G401 (cell line): ENCODE data around the gene ALDH3B1. TPM values are rescaled to one million over a fixed set of nuclear protein-coding genes. Genes with fewer than 3 reads are reported as not detected.

Experiments
- DNase-seq: peaks from one replicate; pipeline ENCODE4 v3.0.0-alpha.2; 2015; ENCODE audit warnings: low spot score
- in situ Hi-C: cut with HindIII; loops from 2 replicates; pipeline ENCODE4 v1.10.0; 2016; ENCODE audit warnings: low sequenced_read_pairs, mixed read lengths
- total RNA-seq: library from RNA; depleted of rRNA; stranded (reverse); fragments of >200 nt; shearing (Covaris generic); gene quantifications from 2 replicates; pipeline ENCODE4 v1.2.3, GENCODE V29; 2014

Gene ALDH3B1
- total RNA-seq, 1 experiment from 2014 or later, result 2.1 TPM

GRCh38 chr11:68053117-68053516, 43.0 kb downstream of the ALDH3B1 start:
- no peak for DNase-seq
- in situ Hi-C loops, result no loop called here

GRCh38 chr11:68053981-68054812, 44.1 kb downstream of the ALDH3B1 start:
- in situ Hi-C loops, result no loop called here
- no peak for DNase-seq

- no peak for DNase-seq
- in situ Hi-C loops, result no loop called here
Observed at GRCh38 chr11:68056317-68057285, 46.5 kb downstream of the ALDH3B1 start.

GRCh38 chr11:68057807-68058206, 47.7 kb downstream of the ALDH3B1 start:
- no peak for DNase-seq
- in situ Hi-C loops, result no loop called here

GRCh38 chr11:68061508-68061907, 51.4 kb downstream of the ALDH3B1 start:
- no peak for DNase-seq
- in situ Hi-C loops, result no loop called here

GRCh38 chr11:68064926-68065325, 54.8 kb downstream of the ALDH3B1 start:
- in situ Hi-C loops, result no loop called here
- DNase-seq, result no peak

- in situ Hi-C loops, result no loop called here
Observed at GRCh38 chr11:68065841-68066240, 55.7 kb downstream of the ALDH3B1 start.

GRCh38 chr11:68066742-68067141, 56.6 kb downstream of the ALDH3B1 start:
- in situ Hi-C loops, result no loop called here
- no peak for DNase-seq

More at GRCh38 chr11:68065841-68066240, 55.7 kb downstream of the ALDH3B1 start:
- DNase-seq, result no peak

- DNase-seq, result no peak
- in situ Hi-C loops, result no loop called here
Observed at GRCh38 chr11:68067991-68068390, 57.9 kb downstream of the ALDH3B1 start.

GRCh38 chr11:68071281-68072048, 61.3 kb downstream of the ALDH3B1 start:
- DNase-seq, result no peak
- in situ Hi-C loops, result no loop called here

GRCh38 chr11:68074584-68075352, 64.6 kb downstream of the ALDH3B1 start:
- no peak for DNase-seq
- in situ Hi-C loops, result no loop called here

- in situ Hi-C loops, result no loop called here
- DNase-seq, result no peak
Observed at GRCh38 chr11:68076371-68077042, 66.4 kb downstream of the ALDH3B1 start.

GRCh38 chr11:68077617-68078582, 67.8 kb downstream of the ALDH3B1 start:
- in situ Hi-C loops, result no loop called here
- DNase-seq, result no peak
